NCI-H2196 treated with DMSO at 0.1 percent for 48 hours (cell line): ENCODE data around the gene TOB2.

Experiments
- DNase-seq: peaks from one replicate; lab custom pipeline; 2025; ENCODE audit not compliant: unreplicated experiment; lab: John Stamatoyannopoulos, UW

The TOB2 gene, protein sequence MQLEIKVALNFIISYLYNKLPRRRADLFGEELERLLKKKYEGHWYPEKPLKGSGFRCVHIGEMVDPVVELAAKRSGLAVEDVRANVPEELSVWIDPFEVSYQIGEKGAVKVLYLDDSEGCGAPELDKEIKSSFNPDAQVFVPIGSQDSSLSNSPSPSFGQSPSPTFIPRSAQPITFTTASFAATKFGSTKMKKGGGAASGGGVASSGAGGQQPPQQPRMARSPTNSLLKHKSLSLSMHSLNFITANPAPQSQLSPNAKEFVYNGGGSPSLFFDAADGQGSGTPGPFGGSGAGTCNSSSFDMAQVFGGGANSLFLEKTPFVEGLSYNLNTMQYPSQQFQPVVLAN

DNA sequence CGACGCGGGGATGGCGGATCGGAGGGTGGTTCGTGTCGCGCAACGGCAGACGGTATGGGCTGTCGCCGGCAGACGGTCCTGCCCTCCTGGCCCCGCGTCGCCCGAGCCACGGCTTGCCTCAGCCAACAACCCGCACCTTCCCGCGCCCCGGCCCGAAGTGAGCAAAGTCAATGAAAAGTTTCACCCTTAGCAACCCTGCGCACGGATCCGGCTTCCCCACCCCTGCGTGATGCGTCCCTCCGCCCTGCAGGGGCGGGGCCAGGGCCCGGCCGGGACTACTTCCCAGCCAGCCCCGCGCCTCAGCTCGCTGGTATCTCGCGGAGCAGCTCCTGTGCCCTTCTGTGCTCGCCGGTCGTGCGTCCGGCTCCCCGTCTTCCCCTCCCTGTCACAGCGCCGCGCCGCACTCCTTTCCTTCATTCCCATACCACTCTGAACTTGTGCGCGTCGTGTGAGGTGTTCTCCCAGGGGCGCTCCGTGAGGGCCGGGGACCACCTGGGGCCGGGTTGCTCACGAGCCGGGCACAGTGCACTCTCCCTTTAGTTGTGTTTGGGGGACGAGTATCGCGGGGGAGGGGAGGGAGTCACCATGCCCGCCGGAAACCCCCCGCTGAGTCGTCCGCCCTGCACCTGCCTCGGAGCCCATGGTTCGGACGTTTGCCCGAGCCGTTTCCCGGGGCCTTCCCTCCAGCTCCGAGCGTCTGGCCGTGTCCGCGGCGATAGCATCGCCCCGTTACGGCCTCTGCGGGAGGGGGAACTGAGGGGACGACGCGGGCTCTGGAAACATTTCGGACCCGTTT is at the start of gene TOB2:
Gene TOB2, minus strand, starts transcription at position 163 of the 796 bp plus-strand sequence. CDS start 9,456 bp downstream, outside the sequence.
- DNase-seq, result peak; percentile 90

DNA sequence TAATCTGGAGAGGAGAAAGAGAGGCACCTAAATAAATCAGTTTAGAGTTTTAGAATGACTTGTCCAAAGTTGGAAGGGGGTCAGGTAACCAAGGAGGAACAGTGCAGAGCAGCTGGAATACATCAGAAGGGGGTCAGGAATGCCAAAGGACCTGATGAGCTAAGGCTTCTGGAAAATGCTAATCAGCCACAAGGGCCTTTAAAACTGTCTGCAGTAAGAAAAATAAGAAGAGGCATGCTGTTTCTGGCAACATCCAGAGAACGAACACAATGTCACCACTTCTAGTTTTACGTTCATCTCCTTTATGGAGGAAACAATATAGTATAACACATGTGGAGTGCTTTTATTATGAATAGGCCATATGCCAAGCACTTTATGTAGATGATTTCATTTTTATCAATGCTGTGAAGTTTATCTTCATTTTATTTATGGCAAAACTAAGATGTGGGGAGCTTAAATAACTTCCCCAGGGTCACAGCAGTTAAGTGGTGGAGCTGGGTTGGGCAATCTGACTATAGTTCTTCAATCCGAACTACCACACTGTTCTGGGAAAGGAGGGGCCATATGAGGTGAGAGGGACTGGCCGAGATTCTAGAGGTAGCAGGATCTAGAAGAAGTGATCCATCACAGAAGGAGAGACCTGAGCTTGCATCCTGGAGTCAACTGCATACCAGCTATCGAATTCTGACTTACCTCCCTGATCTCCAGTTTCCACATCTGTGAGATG is 44.9 kb upstream of the TOB2 start:
- DNase-seq, result no peak

DNA sequence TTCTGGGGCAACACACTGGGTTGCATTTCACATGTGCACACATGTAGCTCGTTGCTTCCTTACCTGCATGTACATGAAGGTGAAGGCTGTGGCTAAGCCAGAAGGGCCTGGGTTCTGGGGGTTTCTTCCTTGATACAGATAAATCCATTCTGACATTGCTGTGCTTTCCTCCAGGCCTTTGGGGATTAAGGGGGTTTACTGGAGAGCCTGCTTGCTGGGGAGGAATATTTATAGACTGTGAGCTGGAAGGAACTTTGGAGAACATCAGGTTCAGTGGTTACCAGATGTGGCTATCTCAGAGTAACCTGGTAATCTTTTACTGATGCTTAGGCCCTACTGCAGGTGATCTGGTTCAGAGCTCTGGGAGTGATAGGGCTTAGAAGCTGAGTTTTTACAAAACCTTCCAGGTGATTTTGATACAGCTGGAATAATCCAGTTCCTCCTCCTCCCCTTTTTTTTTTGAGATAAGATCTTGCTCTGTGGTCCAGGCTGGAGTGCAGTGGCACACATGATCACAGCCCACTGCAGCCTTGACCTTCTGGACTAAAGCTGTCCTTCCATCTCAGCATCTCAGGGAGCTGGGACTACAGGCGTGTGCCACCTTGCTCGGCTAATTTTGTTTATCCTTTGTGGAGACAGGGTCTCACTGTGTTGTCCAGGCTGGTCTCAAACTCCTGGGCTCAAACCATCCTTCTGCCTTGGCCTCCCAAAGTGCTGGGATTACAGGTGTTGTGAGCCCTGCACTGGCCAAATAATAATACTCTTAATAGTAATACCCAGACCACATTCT is 42.2 kb upstream of the TOB2 start:
- DNase-seq, result no peak

DNA sequence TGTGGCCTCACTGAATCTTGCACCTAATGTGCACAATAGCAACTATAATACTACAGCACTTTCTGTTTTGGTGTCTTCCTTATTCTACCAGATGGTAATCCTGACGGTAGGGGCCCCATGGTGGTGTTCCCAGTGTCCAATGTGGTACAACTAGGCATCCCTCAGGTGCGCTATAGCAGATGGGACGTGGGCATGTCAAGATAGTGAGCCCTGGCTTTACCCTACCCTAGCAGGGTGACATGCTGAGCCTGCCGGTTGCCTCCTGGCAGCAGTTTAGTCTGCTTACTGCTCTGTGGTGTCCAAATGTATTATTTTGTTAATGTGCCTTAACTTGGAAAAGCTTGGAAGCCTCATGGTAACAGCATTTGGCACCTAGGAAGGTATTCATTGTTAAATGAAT is 41.5 kb upstream of the TOB2 start:
- no peak for DNase-seq

DNA sequence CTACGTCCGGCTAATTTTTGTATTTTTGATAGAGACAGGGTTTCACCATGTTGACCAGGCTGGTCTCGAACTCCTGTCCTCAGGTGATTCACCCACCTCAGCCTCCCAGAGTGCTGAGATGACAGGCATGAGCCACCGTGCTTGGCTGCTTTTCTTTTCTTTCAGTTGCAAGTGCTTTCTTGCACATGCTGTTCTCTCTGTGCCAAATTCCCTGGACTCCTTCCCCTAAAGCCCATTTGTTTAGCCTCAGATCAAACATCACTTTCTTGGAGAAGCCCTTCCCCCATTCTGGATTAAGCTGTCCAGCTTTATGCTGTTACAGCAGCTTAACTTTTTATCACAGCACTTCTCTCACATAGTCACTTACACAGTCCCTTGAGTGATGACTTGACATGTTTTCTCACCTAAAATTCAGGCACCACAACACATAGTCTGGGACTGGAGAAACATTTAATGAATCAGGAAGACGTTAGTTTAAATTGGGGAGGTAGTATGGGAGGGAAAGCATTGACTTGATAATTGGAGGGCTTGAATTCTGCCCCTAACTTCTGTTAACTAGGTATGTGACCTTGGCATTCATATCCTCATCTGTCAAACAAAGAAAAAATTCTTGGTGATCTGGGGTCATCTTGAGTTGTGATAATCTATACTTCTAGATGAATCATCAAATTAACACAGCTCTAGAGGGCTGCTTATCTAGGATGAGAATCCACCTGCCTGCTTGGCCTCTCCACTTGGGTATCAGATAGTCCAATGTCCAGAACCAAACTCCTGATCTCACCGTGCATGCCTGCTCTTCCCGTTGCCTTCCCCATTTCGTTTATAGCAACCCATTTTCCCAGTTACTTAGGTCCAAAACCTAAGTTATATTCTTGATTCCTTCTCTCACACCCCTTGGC is 40.7 kb upstream of the TOB2 start:
- no peak for DNase-seq

DNA sequence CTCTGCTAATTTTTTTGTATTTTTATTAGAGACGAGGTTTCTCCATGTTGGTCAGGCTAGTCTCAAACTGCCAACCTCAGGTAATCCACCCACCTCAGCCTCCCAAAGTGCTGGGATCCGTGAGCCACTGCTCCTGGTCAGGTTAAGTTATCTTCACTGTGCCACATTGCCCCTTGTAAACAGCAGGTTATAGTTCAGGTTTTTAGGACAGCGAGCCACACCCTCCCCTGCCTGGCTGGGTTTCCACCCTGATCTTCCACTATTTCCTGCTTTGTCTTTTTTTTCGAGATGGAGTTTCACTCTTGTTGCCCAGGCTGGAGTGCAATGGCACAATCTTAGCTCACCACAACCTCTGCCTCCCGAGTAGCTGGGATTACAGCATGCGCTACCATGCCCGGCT is 38.4 kb upstream of the TOB2 start:
- DNase-seq, result no peak

DNA sequence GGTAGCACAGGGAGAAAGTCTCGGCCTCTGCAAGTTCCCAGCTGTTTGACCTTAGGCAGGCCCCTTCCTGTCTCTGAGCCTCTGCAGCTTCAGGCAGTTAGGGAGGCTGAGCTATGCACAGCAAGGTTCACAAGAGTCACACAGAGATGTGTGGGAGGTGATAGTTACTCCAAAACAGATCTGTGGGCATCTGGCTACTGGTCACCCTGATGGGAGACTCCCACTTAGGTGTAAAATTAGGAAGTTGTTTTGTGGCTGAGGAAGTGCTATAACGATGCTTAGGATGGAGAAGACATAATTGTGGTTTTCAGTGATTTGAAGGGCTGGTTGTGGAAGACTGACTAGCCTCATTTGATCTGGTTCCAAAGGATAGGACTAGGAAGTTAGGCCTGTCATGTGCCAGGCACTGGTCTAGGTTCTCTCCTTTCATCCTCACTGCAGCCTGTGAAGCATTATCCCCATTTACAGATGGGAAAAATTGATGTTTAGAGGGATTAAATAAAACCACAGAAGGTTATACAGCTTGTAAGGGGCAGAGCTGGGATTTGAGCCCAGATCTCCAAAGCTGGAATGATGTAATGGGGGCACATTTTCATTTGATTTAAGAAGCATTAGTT is 35.8 kb upstream of the TOB2 start:
- DNase-seq, result no peak

DNA sequence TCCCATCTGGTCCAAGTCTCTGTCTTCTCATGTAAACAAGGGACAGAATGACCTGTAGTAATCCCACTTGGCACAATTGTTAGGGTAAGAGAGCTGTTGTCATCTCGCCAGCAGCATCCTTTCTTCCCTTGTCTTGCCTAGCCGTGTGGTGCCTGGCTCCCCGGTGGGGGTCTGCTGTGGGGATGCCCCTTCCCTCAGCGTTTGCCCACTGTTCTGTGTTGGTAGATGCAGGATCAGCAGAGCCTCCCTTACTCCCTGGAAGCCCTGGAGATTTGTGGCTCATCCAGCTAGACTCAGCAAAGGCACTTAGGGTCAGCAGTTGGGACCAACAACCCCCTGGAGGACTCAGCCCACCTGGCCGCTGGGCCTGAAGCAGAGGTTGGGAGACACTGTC is 35.3 kb upstream of the TOB2 start:
- DNase-seq, result no peak

DNA sequence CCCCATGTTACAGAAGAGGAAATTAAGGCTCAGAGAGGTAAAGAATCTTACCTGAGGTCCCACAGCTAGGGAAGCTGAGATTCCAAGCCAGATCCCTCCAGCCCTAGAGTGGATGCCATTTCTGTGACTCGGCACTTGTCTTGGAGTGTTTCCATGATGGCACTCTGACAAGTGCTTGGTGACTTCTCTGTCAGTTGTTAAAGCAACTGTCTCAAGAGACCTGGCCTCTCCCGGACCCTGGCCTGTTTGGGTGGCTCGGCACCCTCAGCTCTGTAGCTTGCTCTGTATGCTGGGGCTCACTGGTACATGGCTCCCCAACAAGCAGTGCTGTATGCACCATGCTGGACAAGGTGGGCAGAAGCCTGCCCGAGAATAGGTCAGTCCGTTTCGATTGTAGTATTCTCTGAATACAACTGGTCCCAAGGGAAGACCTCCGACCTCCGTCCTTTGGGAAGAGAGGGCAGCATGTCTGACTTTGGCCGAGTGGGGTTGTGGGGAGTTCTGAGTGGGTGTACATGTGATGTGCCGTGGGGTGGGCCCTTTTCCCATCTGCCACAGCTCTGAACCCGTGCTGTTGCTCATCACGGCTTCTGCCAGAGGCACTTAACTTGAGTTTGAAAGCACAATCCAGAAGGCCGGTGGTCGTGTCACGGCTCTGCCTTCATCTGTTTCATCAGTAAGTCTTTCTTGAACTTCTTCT is 34.7 kb upstream of the TOB2 start:
- no peak for DNase-seq

DNA sequence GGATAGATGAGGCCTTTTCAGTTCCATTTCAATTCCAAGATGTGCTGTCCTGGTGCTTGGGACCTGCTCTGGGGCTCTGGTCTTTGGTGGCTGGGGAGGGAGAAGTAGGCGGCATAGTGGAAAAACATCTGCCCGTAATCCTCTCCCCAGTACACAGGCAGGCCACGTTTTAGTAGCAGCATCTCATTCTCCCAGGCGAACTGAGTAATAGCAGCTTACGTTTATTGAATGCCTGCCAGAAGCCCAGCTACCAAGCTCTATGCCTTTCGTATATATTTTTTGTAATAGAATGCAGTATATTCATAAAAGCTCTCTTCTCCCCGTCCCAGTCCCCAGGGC is 33.8 kb upstream of the TOB2 start:
- no peak for DNase-seq

DNA sequence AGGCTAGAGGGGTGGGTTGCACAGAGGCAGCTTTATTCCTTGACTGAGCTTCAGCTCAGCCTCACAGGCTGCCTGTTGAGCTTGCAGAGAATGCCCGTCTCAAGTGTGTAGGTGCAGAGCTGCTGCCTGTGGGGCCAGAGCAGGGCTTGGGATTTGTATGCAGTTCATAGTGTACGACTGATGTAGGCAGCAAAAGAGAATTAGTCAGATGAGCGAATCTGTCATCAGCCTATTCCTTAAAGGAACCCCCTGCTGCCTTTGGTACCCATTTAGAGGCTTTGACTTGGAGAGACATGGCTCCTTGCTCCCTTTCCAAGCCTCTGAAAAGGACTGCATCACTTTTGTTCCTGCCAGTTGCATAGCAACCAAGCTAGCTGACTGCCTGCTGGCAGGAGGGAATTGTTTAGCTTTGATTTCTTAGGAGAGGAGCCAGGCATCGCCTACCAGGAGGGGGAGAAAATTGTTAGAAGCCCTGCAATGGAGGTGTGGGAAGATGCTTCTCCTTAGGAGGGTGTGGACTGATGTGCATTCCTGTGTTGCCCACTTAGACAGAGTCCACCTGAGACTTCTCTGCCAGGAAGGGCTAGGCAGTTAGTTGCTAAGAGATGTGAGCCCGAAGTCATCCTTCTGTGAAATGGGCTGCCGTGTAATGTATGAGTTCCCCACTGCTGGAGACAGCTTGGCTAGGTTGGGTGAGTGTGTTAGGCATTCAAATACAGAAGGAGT is 33.2 kb upstream of the TOB2 start:
- DNase-seq, result no peak

DNA sequence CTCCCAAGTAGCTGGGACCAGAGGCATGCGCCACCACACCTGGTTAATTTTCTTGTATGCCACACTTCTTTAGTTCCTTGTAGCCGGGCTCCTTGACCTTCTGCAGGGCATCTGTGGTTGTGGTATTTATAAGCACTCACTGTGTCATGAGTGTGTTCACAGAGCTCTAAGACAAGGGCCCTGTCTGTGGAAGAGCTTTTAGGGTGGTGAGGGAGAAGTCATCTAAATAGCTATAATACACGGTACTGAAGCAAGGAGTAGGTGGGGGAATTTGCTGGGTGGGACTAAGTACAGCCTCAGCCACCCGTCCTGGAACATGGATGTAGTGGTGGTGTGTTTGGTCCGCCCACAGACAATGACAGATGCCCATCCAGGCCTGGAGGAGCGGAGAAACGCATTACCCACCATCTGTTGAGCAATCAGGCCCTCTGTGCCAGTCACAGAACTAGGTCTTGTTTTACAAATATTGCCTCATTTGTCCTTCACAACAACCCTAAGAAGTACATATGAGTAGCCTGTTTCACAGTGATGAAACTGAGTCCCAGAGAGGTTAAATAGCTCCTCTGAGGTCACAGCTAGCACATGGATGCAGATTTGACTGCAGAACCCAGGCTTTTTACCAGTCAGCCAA is 32.4 kb upstream of the TOB2 start:
- DNase-seq, result no peak

DNA sequence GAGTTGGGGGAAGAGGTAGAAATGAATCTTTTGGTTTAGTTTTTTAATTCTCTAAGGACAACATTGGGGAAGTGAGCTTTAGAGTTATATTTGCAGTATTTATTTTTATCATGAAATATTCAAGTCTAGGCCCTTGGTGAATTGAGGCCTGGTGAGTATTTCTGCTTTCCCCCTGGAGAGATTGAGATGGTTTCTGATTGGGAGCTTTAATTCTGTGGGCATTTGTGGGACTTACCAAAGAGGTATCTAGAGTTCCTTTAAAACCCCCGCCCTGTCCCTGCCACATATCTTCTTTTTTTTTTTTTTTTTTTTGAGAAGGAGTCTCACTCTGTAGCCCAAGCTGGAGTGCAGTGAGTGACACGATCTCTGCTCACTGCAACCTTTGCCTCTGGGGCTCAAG is 31.9 kb upstream of the TOB2 start:
- DNase-seq, result no peak

DNA sequence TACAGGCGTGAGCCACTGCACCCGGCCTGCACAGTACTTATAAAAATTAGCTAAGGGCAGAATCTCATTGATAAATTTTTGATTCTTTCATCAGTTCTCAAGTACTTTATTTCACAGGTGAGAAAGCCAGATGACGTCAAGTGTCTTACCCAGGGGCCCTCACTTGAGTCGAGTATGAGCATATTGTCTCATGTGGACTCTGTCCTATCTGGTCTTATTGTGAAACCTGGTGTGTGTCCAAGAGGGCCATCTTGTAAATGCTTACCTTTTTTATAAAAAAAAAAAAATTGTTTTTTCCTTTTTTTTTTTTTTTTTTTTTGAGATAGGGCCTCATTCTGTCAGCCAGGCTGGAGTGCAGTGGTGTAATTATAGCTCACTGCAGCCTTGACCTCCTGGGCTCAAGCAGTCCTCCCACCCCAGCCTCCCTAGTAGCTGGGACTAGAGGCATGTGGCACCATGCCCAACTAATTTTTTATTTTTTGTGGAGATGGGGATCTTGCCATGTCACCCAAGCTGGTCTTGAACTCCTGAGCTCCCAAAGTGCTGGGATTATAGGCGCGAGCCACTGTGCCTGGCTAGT is 28.4 kb upstream of the TOB2 start:
- no peak for DNase-seq

DNA sequence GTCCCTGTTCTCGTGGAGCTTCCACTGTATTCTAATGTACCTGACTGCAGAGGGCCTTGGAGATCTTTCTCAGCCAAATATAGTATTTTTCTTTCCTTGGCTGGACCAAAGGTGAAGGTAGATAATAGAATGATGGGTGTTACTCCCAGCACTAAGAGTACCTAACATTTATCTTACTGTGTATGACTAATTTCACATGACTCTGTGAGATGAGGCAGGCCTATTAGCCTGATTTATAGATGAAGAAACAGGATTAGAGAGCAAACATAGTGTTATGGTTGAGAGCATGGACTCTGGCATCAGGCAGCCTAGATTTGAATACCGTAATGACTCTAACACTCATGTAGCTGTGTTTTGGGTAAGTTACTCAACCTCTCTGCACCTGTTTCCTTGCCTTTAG is 25.0 kb upstream of the TOB2 start:
- no peak for DNase-seq

DNA sequence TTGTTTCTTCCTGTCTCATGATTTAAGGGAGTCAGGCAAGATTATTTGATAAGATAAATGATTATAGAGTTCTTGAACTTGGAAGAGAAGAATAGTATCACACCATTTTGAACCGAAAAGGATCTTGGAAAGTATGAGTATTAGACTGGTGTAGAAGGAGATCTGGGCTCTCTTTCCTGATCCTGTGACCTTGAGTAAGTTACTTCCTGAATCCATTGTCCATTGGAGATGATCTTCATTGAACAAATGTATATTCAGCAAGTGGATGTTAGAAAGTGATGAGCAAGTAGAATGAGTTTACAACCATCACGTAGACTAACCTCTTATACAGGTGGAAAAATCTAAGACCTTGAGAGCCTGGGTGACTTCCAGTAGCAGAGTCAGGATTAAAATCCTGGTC is 24.3 kb upstream of the TOB2 start:
- no peak for DNase-seq

DNA sequence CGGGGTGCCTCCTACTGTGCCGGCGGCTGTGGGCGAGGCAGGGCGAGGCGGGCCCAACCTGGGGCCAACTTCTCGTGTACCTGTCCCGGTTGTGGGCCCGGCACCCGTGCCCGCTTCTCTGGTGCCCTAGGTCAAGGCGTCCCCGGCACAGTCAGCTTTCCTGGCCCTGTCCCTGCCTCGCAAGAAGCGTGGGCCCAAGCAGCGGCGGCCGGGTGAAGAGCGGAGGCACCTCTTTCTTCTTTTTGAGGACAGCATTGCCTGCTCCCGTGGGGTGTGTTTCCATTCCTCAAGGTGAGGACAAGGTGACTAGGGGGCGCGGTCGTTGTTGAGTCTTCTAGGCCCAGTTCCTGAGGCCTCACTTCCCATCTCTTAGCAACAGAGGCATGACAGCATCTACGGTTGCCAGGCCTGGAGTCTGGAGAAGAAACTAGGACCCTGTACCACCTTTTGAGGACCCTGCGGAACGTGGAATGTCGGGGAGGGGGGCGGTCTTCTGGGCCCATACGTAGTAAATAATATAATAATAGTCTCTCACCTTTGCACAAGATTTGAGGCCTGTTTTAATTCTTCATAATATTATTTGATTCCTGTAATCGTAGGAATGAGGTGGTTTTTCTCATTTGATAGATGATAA is 22.7 kb upstream of the TOB2 start:
- no peak for DNase-seq
